NCI-H1092 (cell line): ENCODE results near the gene PLXNA4.

Experiments used
- DNase-seq: peaks from one replicate; lab custom pipeline; 2025; lab: John Stamatoyannopoulos, UW

PLXNA4 gene

DNA sequence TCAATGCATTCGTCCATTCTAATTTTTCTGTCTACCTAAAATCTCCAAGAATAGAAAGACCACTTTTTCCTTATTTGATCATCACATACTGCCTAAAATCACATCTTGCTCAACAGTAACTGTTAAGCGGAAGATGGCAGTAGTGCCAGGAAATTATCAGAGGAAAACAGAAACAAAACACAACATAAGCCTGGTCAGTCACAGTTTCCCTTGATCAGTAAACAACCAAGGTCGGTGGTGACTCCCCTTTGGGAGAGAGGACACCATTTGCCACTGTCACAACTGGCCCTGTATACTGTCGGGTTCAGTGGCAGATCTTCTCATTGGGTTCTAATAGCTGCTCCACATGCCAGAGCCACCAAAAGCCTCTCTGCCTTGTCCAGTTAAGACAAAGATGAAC lies 106.6 kb downstream of the PLXNA4 start:
- no peak for DNase-seq

GRCh38 chr7:132469264-132469663 lies 107.0 kb downstream of the PLXNA4 start:
- DNase-seq = no peak

- no peak for DNase-seq
Measured at GRCh38 chr7:132466367-132466766, 109.9 kb downstream of the PLXNA4 start.

- DNase-seq = no peak
Measured at GRCh38 chr7:132465516-132465915, 110.8 kb downstream of the PLXNA4 start.

DNA sequence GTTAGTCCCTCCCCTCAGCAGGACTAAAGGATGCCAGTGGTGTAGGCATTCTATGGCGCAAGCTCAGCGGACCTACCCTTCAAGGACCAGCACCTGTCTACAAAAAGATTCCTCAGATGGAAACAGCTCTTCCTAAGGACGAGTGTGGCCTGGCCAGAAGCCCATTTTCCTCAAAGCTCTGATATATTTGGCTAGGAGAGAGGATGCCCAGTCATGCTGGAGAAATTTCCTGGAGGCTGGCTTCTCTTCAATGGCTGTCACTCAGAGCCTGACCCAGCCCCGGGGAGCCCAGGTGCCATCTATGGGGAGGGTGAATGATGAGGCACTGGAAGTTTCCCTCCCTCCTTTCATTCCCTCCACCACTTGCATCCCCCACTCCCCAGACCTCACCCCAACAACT lies 111.5 kb downstream of the PLXNA4 start:
- DNase-seq = no peak

DNA sequence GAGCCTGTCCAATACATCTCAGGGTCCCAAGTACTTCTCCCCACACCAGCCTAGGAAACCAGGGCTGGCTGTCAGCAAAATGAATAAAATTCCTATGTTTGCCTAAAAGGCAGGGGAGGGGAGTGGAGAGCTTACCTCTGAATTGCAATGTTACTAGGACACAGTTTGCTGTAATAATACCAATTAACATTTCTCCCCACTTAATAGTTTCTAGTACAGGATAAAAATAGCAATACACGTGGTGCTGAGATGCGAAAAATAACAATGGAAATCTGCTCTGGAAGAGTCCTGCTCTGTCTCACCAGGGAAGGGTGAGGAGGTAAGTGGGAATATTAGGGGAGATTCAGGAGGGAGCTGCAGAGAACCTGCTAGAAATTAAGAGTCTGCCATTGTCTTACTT lies 112.3 kb downstream of the PLXNA4 start:
- no peak for DNase-seq

GRCh38 chr7:132462478-132462877 lies 113.8 kb downstream of the PLXNA4 start:
- DNase-seq = no peak

- DNase-seq = no peak
Measured at GRCh38 chr7:132461032-132461592, 115.2 kb downstream of the PLXNA4 start.

GRCh38 chr7:132458729-132459128 lies 117.5 kb downstream of the PLXNA4 start:
- DNase-seq = no peak

GRCh38 chr7:132457658-132458057 lies 118.6 kb downstream of the PLXNA4 start:
- no peak for DNase-seq

GRCh38 chr7:132456418-132456817 lies 119.9 kb downstream of the PLXNA4 start:
- no peak for DNase-seq

GRCh38 chr7:132455378-132455777 lies 120.9 kb downstream of the PLXNA4 start:
- DNase-seq = no peak

DNA sequence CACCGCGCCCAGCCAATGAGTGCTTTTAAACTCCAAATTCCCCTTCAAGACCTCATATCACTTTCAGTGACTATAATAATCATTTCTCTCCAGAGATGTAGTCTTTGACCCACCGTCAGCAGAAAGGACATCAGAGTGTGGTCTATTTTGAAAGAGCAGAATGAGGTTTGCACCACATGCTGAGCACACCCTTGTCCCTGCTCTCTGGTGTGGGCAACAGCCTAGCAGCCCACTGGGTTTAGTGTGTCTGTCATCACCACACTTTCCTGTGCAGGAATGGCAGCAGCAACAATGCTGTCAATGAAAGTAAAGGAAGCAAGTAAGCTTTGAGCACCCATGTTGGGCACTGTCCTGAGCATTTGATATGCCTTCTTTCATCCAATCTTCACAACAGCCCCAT lies 122.4 kb downstream of the PLXNA4 start:
- no peak for DNase-seq

DNA sequence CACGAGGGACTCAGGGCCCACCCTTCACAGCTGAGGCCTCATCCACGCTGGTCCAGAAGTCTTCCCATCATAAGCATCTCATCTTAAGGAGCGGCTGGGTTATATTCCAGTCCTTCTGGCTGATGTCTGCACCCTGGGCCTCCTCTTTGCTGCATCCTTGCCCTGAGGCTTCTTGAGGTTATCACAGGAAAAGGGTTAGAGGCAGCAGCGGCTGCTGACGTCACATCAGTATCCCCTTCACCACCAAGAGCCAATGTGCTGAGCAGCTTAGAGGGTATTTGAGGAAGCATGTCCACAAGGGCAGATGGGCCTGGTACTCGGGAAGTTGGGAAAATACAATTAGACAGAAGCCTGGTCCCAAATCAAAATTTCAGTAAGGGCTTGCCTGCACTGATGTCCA lies 125.1 kb downstream of the PLXNA4 start:
- no peak for DNase-seq

GRCh38 chr7:132450696-132451095 lies 125.6 kb downstream of the PLXNA4 start:
- DNase-seq = no peak

DNA sequence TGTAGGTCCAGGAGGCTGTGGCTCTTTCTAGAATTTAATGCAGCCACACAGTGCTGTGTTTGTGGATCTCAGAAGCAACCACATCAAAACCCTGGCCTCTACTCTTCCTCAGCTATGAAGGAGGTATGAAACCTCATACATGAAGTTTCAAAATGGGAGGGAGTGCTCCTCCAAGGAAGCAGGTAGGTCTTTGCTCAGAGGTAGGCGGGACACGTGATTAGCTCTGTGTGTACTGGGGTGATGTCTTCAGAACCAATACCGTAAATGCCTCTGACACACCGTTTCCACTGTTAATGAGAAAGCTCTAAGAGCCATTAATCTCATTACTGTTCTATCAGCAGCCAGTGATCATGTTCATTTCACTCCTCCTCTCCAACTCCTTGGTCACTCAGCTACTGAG lies 126.1 kb downstream of the PLXNA4 start:
- no peak for DNase-seq

DNA sequence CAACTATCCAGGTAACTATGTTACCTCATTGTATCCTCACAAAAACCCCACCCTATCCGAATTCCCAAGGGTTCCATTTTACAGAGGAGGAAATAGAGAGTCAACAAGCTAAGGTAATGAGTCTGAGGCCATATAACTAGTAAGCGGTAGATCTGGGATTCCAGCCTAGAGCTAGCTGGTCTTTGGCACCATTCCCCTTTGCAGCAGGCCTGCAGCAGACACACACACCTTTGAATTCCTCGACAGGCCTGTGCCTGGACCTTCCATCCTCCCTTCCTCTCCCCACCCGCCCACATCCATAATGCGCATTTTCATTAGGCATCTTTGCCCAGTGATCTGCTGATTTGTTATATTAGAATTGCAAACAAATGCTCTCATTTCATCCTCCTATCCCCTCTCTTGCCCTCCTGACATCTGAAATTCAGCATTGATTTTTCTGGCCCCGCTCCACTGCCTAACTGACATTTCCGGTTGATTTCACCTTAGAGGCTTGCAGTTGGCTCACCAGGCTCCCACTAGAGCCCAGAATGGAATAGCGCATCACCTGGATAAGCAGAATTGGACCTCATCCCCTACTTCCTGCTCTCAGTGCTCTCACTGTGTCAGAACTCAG lies 129.5 kb downstream of the PLXNA4 start:
- no peak for DNase-seq

DNA sequence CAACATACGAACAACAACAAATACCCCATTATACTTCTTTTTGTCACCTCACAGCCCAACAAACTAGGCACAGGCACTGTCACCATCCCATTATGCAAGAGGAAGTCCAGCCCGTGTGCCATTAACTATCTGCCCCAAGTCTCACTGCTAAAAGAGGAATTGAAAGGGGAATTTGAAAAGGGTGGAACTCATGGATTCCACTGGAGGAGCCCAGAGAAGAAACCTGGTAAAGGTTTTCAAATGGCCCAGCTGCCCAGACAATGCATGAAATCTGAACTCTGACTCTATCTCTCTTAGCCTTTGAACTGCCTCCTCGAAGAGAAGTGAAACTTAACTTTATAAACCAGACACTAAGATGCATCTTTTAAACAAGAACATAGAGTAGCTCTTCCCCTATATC lies 130.0 kb downstream of the PLXNA4 start:
- DNase-seq = no peak

GRCh38 chr7:132443761-132444520 lies 132.3 kb downstream of the PLXNA4 start:
- no peak for DNase-seq

- DNase-seq = no peak
Measured at GRCh38 chr7:132441935-132442334, 134.3 kb downstream of the PLXNA4 start.

DNA sequence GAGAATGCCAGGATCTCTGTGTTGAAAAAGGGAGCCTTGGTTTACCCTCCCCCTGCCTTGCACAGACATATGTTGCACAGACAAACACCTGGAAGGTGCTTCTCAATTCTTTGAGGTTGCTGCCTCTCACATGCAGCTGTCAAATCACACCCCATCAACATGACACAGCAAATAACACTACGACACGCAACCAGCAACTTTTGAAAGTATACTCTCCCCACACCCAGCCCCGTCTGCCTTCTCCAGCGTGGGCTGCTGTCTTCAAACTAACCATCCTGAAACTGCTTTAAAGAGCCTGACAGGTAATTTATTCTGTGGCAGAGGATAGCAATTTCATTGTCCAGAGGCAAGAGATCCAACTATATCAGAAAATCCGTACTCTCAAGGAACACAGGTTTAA lies 136.1 kb downstream of the PLXNA4 start:
- DNase-seq = no peak

DNA sequence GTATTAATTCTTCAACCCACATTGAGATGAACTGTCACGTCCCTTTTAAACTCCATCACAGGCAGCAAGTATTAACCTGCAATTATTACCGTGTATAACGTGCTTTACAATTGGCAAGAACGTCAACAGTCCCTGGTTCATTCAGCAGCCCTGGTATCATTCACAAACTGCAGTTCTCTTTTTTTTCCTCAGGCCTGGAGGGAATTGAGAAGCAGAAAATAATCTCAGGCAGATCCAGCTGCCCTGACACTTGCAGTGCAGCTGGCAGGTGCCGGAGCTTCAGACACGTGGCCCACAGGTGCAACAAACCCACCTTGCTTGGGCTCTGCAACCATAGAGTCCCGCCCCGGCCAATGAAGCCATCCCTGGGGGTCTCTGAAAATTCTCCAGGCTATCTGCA lies 137.3 kb downstream of the PLXNA4 start:
- no peak for DNase-seq

DNA sequence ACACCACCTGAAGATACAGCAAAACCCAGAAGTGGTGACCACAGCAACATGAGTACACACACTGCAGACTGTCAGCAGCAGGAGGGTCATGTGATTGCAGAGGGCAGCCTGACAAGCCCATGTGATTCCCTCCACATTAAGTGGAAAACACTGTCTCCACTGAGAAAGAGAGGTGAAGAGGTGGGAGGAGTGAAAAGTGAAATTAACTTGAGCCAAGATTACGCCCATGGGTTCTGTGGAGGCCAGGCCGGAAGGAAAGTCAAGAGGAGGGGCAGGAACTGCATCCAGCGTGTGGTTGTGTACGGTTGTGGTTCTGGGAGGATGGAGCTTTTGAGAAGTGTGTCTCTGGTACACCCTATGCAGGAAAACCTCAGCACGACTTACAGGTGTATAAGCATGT lies 138.5 kb downstream of the PLXNA4 start:
- DNase-seq = no peak

GRCh38 chr7:132436121-132436520 lies 140.1 kb downstream of the PLXNA4 start:
- DNase-seq = peak; percentile 15
